ENCODE data around the gene TRIM52. TPM values are rescaled to one million over a fixed set of nuclear protein-coding genes. Genes with fewer than 3 reads are reported as not detected.

The TRIM52 gene
- total and polyA plus RNA-seq, 9 of the 15 experiments (the other 6 are each of a cell fraction or from before 2014, with no cell fraction given), result 3.3 to 21.9 (median 13.5) TPM

DNA sequence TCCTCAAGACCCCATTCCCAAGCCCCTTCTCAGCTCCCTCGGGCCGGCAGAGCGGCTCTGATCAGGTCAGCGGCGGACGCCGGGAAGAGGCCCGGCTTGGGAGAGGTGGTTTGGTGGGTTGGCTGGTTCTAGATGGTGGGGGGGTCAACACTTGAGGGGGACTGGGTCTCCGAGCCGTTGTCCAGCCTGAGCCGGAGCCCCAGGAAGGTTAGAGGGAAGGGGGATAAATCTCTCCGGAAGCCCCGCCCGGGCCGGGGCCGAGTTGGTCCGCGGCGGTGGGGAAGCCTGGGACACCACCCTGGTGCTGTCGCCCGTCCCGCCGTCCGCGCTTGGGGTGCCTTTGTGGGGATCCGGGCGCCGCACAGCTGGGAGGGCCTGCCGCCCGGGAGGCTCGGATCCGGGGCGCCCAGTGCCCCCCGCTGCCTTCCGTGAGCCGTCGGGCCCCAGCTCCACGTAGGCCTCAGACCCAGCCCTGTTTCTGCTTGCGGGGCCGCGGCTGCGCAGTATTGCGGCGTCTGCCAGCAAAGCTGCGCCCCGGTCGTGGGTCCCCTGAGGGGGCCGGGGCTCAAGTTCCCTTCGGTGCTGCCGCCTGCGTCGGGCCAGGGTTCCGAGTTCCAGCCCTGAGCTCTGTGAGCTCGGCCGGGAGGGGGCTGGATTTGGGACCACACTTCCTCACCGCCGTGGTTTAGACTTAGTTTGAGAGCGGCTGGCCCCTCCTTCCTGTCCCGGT is 542 bp upstream of the TRIM52 start (continued):
- TF ChIP-seq, protein P1, sequence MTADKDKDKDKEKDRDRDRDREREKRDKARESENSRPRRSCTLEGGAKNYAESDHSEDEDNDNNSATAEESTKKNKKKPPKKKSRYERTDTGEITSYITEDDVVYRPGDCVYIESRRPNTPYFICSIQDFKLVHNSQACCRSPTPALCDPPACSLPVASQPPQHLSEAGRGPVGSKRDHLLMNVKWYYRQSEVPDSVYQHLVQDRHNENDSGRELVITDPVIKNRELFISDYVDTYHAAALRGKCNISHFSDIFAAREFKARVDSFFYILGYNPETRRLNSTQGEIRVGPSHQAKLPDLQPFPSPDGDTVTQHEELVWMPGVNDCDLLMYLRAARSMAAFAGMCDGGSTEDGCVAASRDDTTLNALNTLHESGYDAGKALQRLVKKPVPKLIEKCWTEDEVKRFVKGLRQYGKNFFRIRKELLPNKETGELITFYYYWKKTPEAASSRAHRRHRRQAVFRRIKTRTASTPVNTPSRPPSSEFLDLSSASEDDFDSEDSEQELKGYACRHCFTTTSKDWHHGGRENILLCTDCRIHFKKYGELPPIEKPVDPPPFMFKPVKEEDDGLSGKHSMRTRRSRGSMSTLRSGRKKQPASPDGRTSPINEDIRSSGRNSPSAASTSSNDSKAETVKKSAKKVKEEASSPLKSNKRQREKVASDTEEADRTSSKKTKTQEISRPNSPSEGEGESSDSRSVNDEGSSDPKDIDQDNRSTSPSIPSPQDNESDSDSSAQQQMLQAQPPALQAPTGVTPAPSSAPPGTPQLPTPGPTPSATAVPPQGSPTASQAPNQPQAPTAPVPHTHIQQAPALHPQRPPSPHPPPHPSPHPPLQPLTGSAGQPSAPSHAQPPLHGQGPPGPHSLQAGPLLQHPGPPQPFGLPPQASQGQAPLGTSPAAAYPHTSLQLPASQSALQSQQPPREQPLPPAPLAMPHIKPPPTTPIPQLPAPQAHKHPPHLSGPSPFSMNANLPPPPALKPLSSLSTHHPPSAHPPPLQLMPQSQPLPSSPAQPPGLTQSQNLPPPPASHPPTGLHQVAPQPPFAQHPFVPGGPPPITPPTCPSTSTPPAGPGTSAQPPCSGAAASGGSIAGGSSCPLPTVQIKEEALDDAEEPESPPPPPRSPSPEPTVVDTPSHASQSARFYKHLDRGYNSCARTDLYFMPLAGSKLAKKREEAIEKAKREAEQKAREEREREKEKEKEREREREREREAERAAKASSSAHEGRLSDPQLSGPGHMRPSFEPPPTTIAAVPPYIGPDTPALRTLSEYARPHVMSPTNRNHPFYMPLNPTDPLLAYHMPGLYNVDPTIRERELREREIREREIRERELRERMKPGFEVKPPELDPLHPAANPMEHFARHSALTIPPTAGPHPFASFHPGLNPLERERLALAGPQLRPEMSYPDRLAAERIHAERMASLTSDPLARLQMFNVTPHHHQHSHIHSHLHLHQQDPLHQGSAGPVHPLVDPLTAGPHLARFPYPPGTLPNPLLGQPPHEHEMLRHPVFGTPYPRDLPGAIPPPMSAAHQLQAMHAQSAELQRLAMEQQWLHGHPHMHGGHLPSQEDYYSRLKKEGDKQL (CRISPR knock-in tag; IDR thresholded peaks at IDR 0.05; ENCODE audit: borderline replicate concordance), result no peak
- TF ChIP-seq, protein P2, sequence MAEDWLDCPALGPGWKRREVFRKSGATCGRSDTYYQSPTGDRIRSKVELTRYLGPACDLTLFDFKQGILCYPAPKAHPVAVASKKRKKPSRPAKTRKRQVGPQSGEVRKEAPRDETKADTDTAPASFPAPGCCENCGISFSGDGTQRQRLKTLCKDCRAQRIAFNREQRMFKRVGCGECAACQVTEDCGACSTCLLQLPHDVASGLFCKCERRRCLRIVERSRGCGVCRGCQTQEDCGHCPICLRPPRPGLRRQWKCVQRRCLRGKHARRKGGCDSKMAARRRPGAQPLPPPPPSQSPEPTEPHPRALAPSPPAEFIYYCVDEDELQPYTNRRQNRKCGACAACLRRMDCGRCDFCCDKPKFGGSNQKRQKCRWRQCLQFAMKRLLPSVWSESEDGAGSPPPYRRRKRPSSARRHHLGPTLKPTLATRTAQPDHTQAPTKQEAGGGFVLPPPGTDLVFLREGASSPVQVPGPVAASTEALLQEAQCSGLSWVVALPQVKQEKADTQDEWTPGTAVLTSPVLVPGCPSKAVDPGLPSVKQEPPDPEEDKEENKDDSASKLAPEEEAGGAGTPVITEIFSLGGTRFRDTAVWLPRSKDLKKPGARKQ (CRISPR knock-in tag; IDR thresholded peaks at IDR 0.05), result no peak
- no peak for TF ChIP-seq ZNF197 (CRISPR knock-in tag; IDR thresholded peaks at IDR 0.05; ENCODE audit: low read depth)
- no peak for TF ChIP-seq PURB (CRISPR knock-in tag; IDR thresholded peaks at IDR 0.05; ENCODE audit: low read depth)
- TF ChIP-seq ATF7 (IDR thresholded peaks at IDR 0.05), result 0 out of 2 replicates have a peak, but pooled peaks have one; percentile 60
- peak; percentile 4; the same call in 1 of the 2 replicates for TF ChIP-seq OTX1 (CRISPR knock-in tag; IDR thresholded peaks at IDR 0.05)
- TF ChIP-seq BRCA1 (IDR thresholded peaks at IDR 0.05), result no peak
- no peak for TF ChIP-seq BRCA1 (CRISPR knock-in tag; IDR thresholded peaks at IDR 0.05)
- no peak for TF ChIP-seq MCM7 (IDR thresholded peaks at IDR 0.05)
- TF ChIP-seq NFATC3 (IDR thresholded peaks at IDR 0.05), result no peak
- TF ChIP-seq, protein P3, sequence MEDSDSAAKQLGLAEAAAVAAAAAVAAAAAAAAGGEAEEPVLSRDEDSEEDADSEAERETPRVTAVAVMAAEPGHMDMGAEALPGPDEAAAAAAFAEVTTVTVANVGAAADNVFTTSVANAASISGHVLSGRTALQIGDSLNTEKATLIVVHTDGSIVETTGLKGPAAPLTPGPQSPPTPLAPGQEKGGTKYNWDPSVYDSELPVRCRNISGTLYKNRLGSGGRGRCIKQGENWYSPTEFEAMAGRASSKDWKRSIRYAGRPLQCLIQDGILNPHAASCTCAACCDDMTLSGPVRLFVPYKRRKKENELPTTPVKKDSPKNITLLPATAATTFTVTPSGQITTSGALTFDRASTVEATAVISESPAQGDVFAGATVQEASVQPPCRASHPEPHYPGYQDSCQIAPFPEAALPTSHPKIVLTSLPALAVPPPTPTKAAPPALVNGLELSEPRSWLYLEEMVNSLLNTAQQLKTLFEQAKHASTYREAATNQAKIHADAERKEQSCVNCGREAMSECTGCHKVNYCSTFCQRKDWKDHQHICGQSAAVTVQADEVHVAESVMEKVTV (CRISPR knock-in tag; IDR thresholded peaks at IDR 0.05), result no peak
- TF ChIP-seq ZFP30 (CRISPR knock-in tag; IDR thresholded peaks at IDR 0.05; ENCODE audit: borderline replicate concordance), result no peak
- no peak; the same call in 1 of the 2 replicates for TF ChIP-seq NBN (IDR thresholded peaks at IDR 0.05; ENCODE audit: low read depth)
- TF ChIP-seq, protein P4, sequence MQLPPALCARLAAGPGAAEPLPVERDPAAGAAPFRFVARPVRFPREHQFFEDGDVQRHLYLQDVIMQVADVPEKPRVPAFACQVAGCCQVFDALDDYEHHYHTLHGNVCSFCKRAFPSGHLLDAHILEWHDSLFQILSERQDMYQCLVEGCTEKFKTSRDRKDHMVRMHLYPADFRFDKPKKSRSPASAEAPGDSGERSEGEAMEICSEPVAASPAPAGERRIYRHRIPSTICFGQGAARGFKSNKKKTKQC (CRISPR knock-in tag; IDR thresholded peaks at IDR 0.05), result 0 out of 2 replicates have a peak, but pooled peaks have one; percentile 43
